Activated gamma-delta T cell treated with anti-CD3 and anti-CD28 coated beads, Interleukin-2, amount 50 U/mL, for 16 hours (primary cell): ENCODE data around the gene PSAPL1.

Source experiments
- DNase-seq: peaks from one replicate; pipeline ENCODE4 v3.0.0-alpha.2; 2020; ENCODE audit warnings: low read depth

Gene PSAPL1

GRCh38 chr4:7396186-7396910 is 38.4 kb downstream of the PSAPL1 start:
- no peak for DNase-seq

GRCh38 chr4:7395645-7396044 is 39.1 kb downstream of the PSAPL1 start:
- no peak for DNase-seq

- DNase-seq, result no peak
These were observed 39.9 kb downstream of the PSAPL1 start for GRCh38 chr4:7394681-7395451.

- DNase-seq, result no peak
These were observed 40.8 kb downstream of the PSAPL1 start for GRCh38 chr4:7393601-7394575.

GRCh38 chr4:7392438-7393421 is 42.0 kb downstream of the PSAPL1 start:
- no peak for DNase-seq

GRCh38 chr4:7391637-7392437 is 42.9 kb downstream of the PSAPL1 start:
- DNase-seq, result no peak

- DNase-seq, result no peak
These were observed 43.7 kb downstream of the PSAPL1 start for GRCh38 chr4:7390906-7391636.

GRCh38 chr4:7390336-7390735 is 44.4 kb downstream of the PSAPL1 start:
- no peak for DNase-seq

GRCh38 chr4:7389719-7390118 is 45.0 kb downstream of the PSAPL1 start:
- DNase-seq, result no peak

GRCh38 chr4:7389101-7389701 is 45.5 kb downstream of the PSAPL1 start:
- DNase-seq, result no peak

GRCh38 chr4:7388627-7389026 is 46.1 kb downstream of the PSAPL1 start:
- no peak for DNase-seq

GRCh38 chr4:7387925-7388324 is 46.8 kb downstream of the PSAPL1 start:
- DNase-seq, result no peak

GRCh38 chr4:7384929-7385890 is 49.5 kb downstream of the PSAPL1 start:
- DNase-seq, result no peak

GRCh38 chr4:7384003-7384928 is 50.5 kb downstream of the PSAPL1 start:
- DNase-seq, result no peak

- DNase-seq, result no peak
These were observed 51.5 kb downstream of the PSAPL1 start for GRCh38 chr4:7383266-7383665.

- DNase-seq, result no peak
These were observed 52.1 kb downstream of the PSAPL1 start for GRCh38 chr4:7382634-7383014.
